H1 (cell line): ENCODE measurements around the gene PELO. TPM values are rescaled to one million over a fixed set of nuclear protein-coding genes. Genes with fewer than 3 reads are reported as not detected.

ENCODE experiments used
- CBX8 ChIP-seq: fragments of 300-800, 300-1000 bp; sonication (generic); IDR thresholded peaks from 2 replicates; pipeline ENCODE4 v1.7.1; 2016; ENCODE audit warnings: low read depth, low read length, borderline replicate concordance
- CHD7 ChIP-seq: fragments of 300-600 bp; sonication (generic); IDR thresholded peaks from 2 replicates; pipeline ENCODE4 v1.7.1; 2012; ENCODE audit warnings: low read length, moderate library complexity, mild to moderate bottlenecking, inconsistent platforms; ENCODE audit not compliant: insufficient replicate concordance
- HDAC2 ChIP-seq, 2 experiments: fragments of 300-600 bp in 1 of 2; sonication (generic) in 1 of 2; IDR thresholded peaks; 2 replicates each; pipeline ENCODE4 v1.6.1; 2011 to 2012; ENCODE audit warnings: low read depth in 2 of 2, low read length in 2 of 2, mild to moderate bottlenecking in 2 of 2, moderate library complexity in 2 of 2, borderline replicate concordance in 1 of 2, inconsistent platforms in 1 of 2
- MAFK ChIP-seq: IDR thresholded peaks from 2 replicates; pipeline ENCODE4 v1.6.1; 2012; ENCODE audit warnings: low read depth, mild to moderate bottlenecking, improper control_type of control experiment, low read length
- NANOG ChIP-seq: IDR thresholded peaks from 2 replicates; pipeline ENCODE4 v1.6.1; 2011; ENCODE audit warnings: low read length, low read depth, mild to moderate bottlenecking, inconsistent platforms; ENCODE audit not compliant: insufficient read depth, poor library complexity, severe bottlenecking
- NRF1 ChIP-seq: IDR thresholded peaks from 2 replicates; pipeline ENCODE4 v1.6.1; 2011; ENCODE audit warnings: mild to moderate bottlenecking, low read depth, low read length, improper control_type of control experiment
- SIRT6 ChIP-seq: IDR thresholded peaks from one replicate; pipeline ENCODE4 v1.7.1; 2012; ENCODE audit warnings: low read length, inconsistent platforms
- TAF1 ChIP-seq: IDR thresholded peaks from 2 replicates; pipeline ENCODE4 v1.6.1; 2011; ENCODE audit warnings: mild to moderate bottlenecking, low read depth, low read length
- TBP ChIP-seq: IDR thresholded peaks from 2 replicates; pipeline ENCODE4 v1.6.1; 2011; ENCODE audit warnings: low read depth, low read length, improper control_type of control experiment
- polyA plus RNA-seq, 7 experiments: library from polyadenylated mRNA; depleted of rRNA in 3 of 7; stranded (reverse) in 5 of 7; unstranded in 2 of 7; fragments of >200 nt in 5 of 7; fragments of 200-250 nt in 2 of 7; gene quantifications; 1 replicate in 5 of 7; 2 replicates in 1 of 7; 4 replicates in 1 of 7; pipeline versions ENCODE4 v1.2.1 to v1.2.3, GENCODE V29; 2011 to 2013; ENCODE audit warnings: missing spikeins in 2 of 7, mixed read lengths in 2 of 7
- total RNA-seq: library from RNA; stranded (reverse); fragmentation: NEBNext Ultra II Directional; extraction: Animal tissue kit (Norgen Biotek cat#: 25700); gene quantifications from 2 replicates; pipeline ENCODE4 v1.2.1, GENCODE V29; 2021

Gene PELO
- total and polyA plus RNA-seq, 2 of the 8 experiments (the other 6 are each of a cell fraction or from before 2014, with no cell fraction given): 10.8 to 18.5 TPM

- TF ChIP-seq CHD7 (no peak), NANOG (no peak), CBX8 (no peak), MAFK (no peak), HDAC2 (IDR thresholded peaks at IDR 0.05; ENCODE audit: borderline replicate concordance in 1 of 2, low read depth in 2 of 2, low read length in 2 of 2) (no peak), NRF1 (no peak), TAF1 (no peak), TBP (no peak), SIRT6 (no peak)
Observed at GRCh38 chr5:52796516-52797103, 8.9 kb downstream of the PELO start (continued).
